SK-N-SH (cell line): ENCODE data around the gene EPHA6. TPM values are rescaled to one million over a fixed set of nuclear protein-coding genes. Genes with fewer than 3 reads are reported as not detected.

Experiments used
- CTCF ChIA-PET: fragments of 300-600, 350-600 bp; formaldehyde crosslinking; extraction: SDS; loops from one replicate; lab custom pipeline; 2021; lab: Yijun Ruan, JAX
- POLR2A ChIA-PET: fragments of 350-600 bp; sonication (Branson Sonifier 250); formaldehyde crosslinking; extraction: SDS; loops from one replicate; lab custom pipeline; 2020; ENCODE audit warnings: antibody characterized with exemption, inconsistent platforms; lab: Yijun Ruan, JAX
- DNase-seq: peaks from one replicate; pipeline ENCODE4 v3.0.0; 2012
- H2AFZ ChIP-seq: fragments of 200-600 bp; sonication (generic); 2 replicates; pipeline ENCODE4 v1.8.1; 2016; ENCODE audit warnings: antibody characterized with exemption, mild to moderate bottlenecking, low read depth
- H3F3A ChIP-seq: fragments of 200-600 bp; sonication (generic); replicated peaks from 2 replicates; pipeline ENCODE3; 2016; ENCODE audit warnings: antibody characterized with exemption, mild to moderate bottlenecking; ENCODE audit not compliant: insufficient read depth
- H3K27ac ChIP-seq, 2 experiments: fragments of 200-500 bp in 1 of 2; fragments of 200-600 bp in 1 of 2; sonication (Bioruptor generic) in 1 of 2; sonication (generic), shearing (Covaris generic) in 1 of 2; 2 replicates each; pipeline versions ENCODE4 v1.5.1 to v1.6.1; 2014 to 2016; ENCODE audit warnings: low read depth in 2 of 2, inconsistent platforms in 1 of 2, low read length in 1 of 2, mild to moderate bottlenecking in 1 of 2, mixed read lengths in 1 of 2
- H3K27me3 ChIP-seq: fragments of 200-600 bp; sonication (generic), shearing (Covaris generic); 2 replicates; pipeline ENCODE4 v1.6.1; 2016; ENCODE audit warnings: mixed run types; ENCODE audit not compliant: insufficient read depth
- H3K36me3 ChIP-seq, 2 experiments: fragments of 200-500 bp in 1 of 2; fragments of 200-600 bp in 1 of 2; sonication (Bioruptor generic) in 1 of 2; sonication (generic) in 1 of 2; replicated peaks in 1 of 2; 2 replicates each; pipeline versions ENCODE3 to v1.5.1; 2014 to 2016; ENCODE audit warnings: low read length in 1 of 2, mild to moderate bottlenecking in 1 of 2; ENCODE audit not compliant: insufficient read depth in 2 of 2, control insufficient read depth in 1 of 2
- H3K4me1 ChIP-seq, 2 experiments: fragments of 200-500 bp in 1 of 2; fragments of 200-600 bp in 1 of 2; sonication (Bioruptor generic) in 1 of 2; sonication (generic), shearing (Covaris generic) in 1 of 2; 2 replicates each; pipeline versions ENCODE4 v1.5.1 to v1.6.1; 2014 to 2016; ENCODE audit warnings: low read depth in 1 of 2, low read length in 1 of 2, mixed run types in 1 of 2; ENCODE audit not compliant: insufficient read depth in 2 of 2, control insufficient read depth in 1 of 2
- H3K4me2 ChIP-seq: fragments of 200-600 bp; sonication (generic), shearing (Covaris generic); 2 replicates; pipeline ENCODE4 v1.6.1; 2017; ENCODE audit warnings: mixed run types
- H3K4me3 ChIP-seq, 2 experiments: fragments of 200-500 bp in 1 of 2; fragments of 200-600 bp in 1 of 2; sonication (Bioruptor generic) in 1 of 2; sonication (generic), shearing (Covaris generic) in 1 of 2; 2 replicates each; pipeline versions ENCODE4 v1.5.1 to v1.8.1; 2014 to 2016; ENCODE audit warnings: low read depth in 2 of 2, inconsistent platforms in 1 of 2, low read length in 1 of 2, mild to moderate bottlenecking in 1 of 2, mixed read lengths in 1 of 2, moderate library complexity in 1 of 2
- H3K79me2 ChIP-seq: fragments of 200-600 bp; sonication (generic); 2 replicates; pipeline ENCODE4 v1.8.1; 2017; ENCODE audit warnings: mild to moderate bottlenecking; ENCODE audit not compliant: insufficient read depth
- H3K9ac ChIP-seq: fragments of 200-600 bp; sonication (generic); 2 replicates; pipeline ENCODE4 v1.6.1; 2017; ENCODE audit warnings: mixed run types
- H3K9me2 ChIP-seq: fragments of 200-600 bp; sonication (generic); 2 replicates; pipeline ENCODE4 v1.6.1; 2017; ENCODE audit warnings: mixed run types
- H3K9me3 ChIP-seq: fragments of 200-600 bp; sonication (generic); 2 replicates; pipeline ENCODE4 v1.6.1; 2017; ENCODE audit warnings: mixed run types, mild to moderate bottlenecking, moderate library complexity
- H4K20me1 ChIP-seq: fragments of 200-600 bp; sonication (generic); 2 replicates; pipeline ENCODE4 v1.6.1; 2017; ENCODE audit warnings: mild to moderate bottlenecking, mixed run types; ENCODE audit not compliant: insufficient read depth
- FOXM1 ChIP-seq: IDR thresholded peaks from 2 replicates; pipeline ENCODE4 v1.4.0; 2012; ENCODE audit warnings: low read depth, mild to moderate bottlenecking
- GATA2 ChIP-seq: sonication (generic); formaldehyde crosslinking; IDR thresholded peaks from 2 replicates; pipeline ENCODE4 v1.5.0; 2020; ENCODE audit warnings: mild to moderate bottlenecking, missing genetic modification reagents
- MXI1 ChIP-seq: IDR thresholded peaks from 2 replicates; pipeline ENCODE4 v1.6.1; 2012; ENCODE audit warnings: mild to moderate bottlenecking, low read depth, low read length, improper control_type of control experiment
- RXRA ChIP-seq: IDR thresholded peaks from 2 replicates; pipeline ENCODE4 v1.4.0; 2012; ENCODE audit warnings: low read depth, mild to moderate bottlenecking, borderline replicate concordance
- SIN3A ChIP-seq: IDR thresholded peaks from 2 replicates; pipeline ENCODE4 v1.6.1; 2012; ENCODE audit warnings: low read depth, mild to moderate bottlenecking, low read length, moderate library complexity, borderline replicate concordance
- TEAD4 ChIP-seq: IDR thresholded peaks from 2 replicates; pipeline ENCODE4 v1.4.0; 2012; ENCODE audit warnings: mild to moderate bottlenecking, borderline replicate concordance; ENCODE audit not compliant: insufficient read depth
- WGBS: methylation state at CpG from one replicate; pipeline ENCODE4 v1.1.6; 2017; ENCODE audit warnings: low lambda C conversion rate; 5-methylcytosine and 5-hydroxymethylcytosine counted together
- polyA plus RNA-seq, 3 experiments: library from polyadenylated mRNA; depleted of rRNA; stranded (reverse); fragments of >200 nt; gene quantifications; 2 replicates each; pipeline ENCODE4 v1.2.3, GENCODE V29; 2012
- TF ChIP-seq, protein P1 (sequence below): IDR thresholded peaks from 2 replicates; pipeline ENCODE4; 2012
- TF ChIP-seq, protein P2 (sequence below): fragments of 150-350 bp; IDR thresholded peaks from 2 replicates; pipeline ENCODE4 v1.6.1; 2016; ENCODE audit warnings: mild to moderate bottlenecking, low read depth, low read length
- TF ChIP-seq, protein P3 (sequence below): IDR thresholded peaks from 2 replicates; pipeline ENCODE4 v1.4.0; 2012; ENCODE audit warnings: low read depth, borderline replicate concordance

Gene EPHA6
- polyA plus RNA-seq, 1 of the 3 experiments (the other 2 are of a cell fraction): not detected

DNA sequence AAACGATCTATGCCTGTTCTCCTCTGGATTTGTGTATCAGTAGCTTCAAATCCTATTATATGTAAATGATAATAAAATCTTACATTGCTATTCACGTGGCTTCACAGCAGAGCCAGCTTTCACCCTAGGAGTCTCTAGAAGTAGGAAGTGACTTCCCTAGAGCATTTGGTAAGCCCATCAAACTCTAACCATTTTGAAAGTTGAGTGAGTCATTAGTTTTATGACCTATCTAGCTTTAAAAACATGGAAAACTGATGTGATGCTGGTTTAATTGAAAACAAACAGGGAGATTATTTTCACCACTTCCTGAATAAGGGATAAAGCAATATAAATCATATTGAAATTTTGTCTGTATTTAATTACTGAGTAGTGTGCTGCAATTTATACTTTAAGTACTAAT, 275.2 kb downstream of the EPHA6 start:
- no peak for DNase-seq
- Histone ChIP-seq H3K4me3 (no peak overlapping the region), H3K27ac (no peak overlapping the region), H3K4me1 (no peaks in the 10 kb centered on the region), H3K9me2 (peaks cover 6% of the 10 kb centered on the region; the same call in 1 of the 2 replicates), H3F3A (no peaks in the 10 kb centered on the region), H3K79me2 (no peaks in the 10 kb centered on the region), H3K36me3 (no peaks in the 10 kb centered on the region), H3K9ac (no peak overlapping the region), H3K4me2 (no peak overlapping the region), H3K9me3 (no peaks in the 10 kb centered on the region), H2AFZ (no peak overlapping the region), H3K27me3 (no peaks in the 10 kb centered on the region), H4K20me1 (no peaks in the 10 kb centered on the region)
- 1% methylated on average over 2 of the region's 2 CpGs for WGBS
- ChIA-PET POLR2A (no interaction called here), CTCF (interaction anchor here (1.2 kb wide), 1 partner anchor 630 kb away, joined by 4 read pairs; no protein-coding TSS in a partner anchor)
- TF ChIP-seq FOXM1: no peak
- TF ChIP-seq SIN3A: no peak
- no peak for TF ChIP-seq MXI1

DNA sequence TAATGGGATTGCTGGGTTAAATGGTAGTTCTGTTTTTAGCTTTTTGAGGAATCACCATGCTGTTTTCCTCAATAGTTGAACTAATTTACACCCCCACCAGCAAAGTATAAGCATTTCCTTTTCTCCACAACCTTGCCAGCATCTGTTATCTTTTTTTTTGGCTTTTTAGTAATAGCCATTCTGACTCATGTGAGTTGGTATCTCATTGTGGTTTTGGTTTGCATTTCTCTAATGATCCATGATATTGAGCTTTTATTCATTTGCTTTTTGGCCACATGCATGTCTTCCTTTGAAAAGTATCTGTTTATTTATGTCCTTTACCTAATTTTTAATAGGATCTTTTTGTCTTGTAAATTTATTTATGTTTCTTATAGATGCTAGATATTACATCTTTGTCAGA, 288.2 kb downstream of the EPHA6 start:
- no peaks in the 10 kb centered on the region for H3K9me2 ChIP-seq
- no peaks in the 10 kb centered on the region for H3K27me3 ChIP-seq
- H3K4me3 ChIP-seq: no peak overlapping the region
- DNase-seq: no peak
- no peaks in the 10 kb centered on the region for H4K20me1 ChIP-seq
- ChIA-PET POLR2A (no interaction called here), CTCF (no interaction called here)
- H3K79me2 ChIP-seq: no peaks in the 10 kb centered on the region
- H3K4me2 ChIP-seq: no peak overlapping the region
- H2AFZ ChIP-seq: no peak overlapping the region
- no peak overlapping the region for H3K27ac ChIP-seq
- no peak overlapping the region for H3K9ac ChIP-seq
- TF ChIP-seq, protein P1, sequence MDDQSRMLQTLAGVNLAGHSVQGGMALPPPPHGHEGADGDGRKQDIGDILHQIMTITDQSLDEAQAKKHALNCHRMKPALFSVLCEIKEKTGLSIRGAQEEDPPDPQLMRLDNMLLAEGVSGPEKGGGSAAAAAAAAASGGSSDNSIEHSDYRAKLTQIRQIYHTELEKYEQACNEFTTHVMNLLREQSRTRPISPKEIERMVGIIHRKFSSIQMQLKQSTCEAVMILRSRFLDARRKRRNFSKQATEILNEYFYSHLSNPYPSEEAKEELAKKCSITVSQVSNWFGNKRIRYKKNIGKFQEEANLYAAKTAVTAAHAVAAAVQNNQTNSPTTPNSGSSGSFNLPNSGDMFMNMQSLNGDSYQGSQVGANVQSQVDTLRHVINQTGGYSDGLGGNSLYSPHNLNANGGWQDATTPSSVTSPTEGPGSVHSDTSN: no peak
- TF ChIP-seq RXRA (no peak), TEAD4 (no peak), GATA2 (CRISPR knock-in tag) (no peak)
- TF ChIP-seq, protein P2, sequence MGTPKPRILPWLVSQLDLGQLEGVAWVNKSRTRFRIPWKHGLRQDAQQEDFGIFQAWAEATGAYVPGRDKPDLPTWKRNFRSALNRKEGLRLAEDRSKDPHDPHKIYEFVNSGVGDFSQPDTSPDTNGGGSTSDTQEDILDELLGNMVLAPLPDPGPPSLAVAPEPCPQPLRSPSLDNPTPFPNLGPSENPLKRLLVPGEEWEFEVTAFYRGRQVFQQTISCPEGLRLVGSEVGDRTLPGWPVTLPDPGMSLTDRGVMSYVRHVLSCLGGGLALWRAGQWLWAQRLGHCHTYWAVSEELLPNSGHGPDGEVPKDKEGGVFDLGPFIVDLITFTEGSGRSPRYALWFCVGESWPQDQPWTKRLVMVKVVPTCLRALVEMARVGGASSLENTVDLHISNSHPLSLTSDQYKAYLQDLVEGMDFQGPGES: no peak
- TF ChIP-seq, protein P3, sequence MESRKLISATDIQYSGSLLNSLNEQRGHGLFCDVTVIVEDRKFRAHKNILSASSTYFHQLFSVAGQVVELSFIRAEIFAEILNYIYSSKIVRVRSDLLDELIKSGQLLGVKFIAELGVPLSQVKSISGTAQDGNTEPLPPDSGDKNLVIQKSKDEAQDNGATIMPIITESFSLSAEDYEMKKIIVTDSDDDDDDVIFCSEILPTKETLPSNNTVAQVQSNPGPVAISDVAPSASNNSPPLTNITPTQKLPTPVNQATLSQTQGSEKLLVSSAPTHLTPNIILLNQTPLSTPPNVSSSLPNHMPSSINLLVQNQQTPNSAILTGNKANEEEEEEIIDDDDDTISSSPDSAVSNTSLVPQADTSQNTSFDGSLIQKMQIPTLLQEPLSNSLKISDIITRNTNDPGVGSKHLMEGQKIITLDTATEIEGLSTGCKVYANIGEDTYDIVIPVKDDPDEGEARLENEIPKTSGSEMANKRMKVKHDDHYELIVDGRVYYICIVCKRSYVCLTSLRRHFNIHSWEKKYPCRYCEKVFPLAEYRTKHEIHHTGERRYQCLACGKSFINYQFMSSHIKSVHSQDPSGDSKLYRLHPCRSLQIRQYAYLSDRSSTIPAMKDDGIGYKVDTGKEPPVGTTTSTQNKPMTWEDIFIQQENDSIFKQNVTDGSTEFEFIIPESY: no peak
- H3K9me3 ChIP-seq: no peaks in the 10 kb centered on the region
- no peaks in the 10 kb centered on the region for H3K36me3 ChIP-seq
- no peaks in the 10 kb centered on the region for H3K4me1 ChIP-seq
- H3F3A ChIP-seq: no peaks in the 10 kb centered on the region
